Body of pancreas (tissue), 4 donors: ENCODE results near the gene UROD.

Source experiments
- CTCF ChIP-seq, 7 experiments: fragments of 450-650 bp in 4 of 7; fragments of 200-600 bp in 3 of 7; sonication (generic) in 3 of 7; IDR thresholded peaks; one replicate each; pipeline ENCODE4 v1.5.1; 2016 to 2019; ENCODE audit warnings: antibody characterized with exemption in 7 of 7
- POLR2A ChIP-seq, 3 donors: fragments of 450-650 bp; IDR thresholded peaks; one replicate each; pipeline ENCODE4 v1.6.1; 2016; ENCODE audit warnings: antibody characterized with exemption in 3 of 3, mild to moderate bottlenecking in 2 of 3

- no peak for TF ChIP-seq CTCF (IDR thresholded peaks at IDR 0.05)
- no peak for TF ChIP-seq POLR2A (IDR thresholded peaks at IDR 0.05)
Measured at GRCh38 chr1:44970317-44970716, 41.7 kb upstream of the UROD start.
